Measurements from ENCODE around the gene FUS.
"Not testable (repeated sequence)": the region's sequence is repeated elsewhere in the genome, so short reads cannot be mapped to it uniquely, and the experiment has no call there.

The FUS gene

DNA sequence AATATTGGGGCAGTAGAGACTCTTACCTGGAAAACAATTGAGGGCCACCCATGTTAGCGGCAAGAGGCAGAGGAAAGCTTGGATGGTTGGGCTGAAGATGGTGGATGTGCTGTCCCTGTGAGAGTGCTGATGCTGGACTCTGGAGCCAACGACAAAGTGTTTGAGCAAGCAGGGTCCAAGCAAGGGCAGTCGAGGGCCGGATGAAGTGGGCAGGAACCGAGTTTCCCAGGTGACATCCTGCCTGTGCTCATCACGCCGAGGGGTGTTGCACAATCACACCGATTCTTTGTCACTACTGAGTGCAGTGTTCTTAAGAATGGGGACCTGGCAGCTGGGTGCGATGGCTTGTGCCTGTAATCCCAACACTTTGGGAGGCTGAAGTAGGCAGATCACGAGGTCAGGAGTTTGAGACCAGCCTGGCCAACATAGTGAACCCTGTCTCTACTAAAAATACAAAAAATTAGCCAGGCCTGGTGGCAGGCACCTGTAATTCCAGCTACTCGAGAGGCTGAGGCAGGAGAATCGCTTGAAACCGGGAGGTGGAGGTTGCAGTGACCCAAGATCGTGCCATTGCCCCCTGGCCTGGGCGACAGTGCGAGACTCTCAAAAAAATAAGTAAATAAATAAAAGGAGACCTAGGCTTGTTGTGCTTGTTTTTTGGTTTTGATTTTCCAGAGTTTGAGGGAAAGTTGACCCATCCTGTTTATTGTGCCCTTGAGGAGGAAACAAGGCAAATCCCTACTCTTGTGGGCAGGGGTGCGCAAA is 16.6 kb downstream of the FUS start:
- POLR2A ChIA-PET, result interaction anchor here (0.9 kb wide), 3 partner anchors 14 to 79 kb away, joined by 3 to 4 read pairs (median 3); partner anchors contain the start of gene KAT8
- DNase-seq (ENCODE audit: extremely low spot score), result no peak
- CTCF ChIA-PET, result no interaction called here
- TF ChIP-seq LEF1 (IDR thresholded peaks at IDR 0.05; ENCODE audit: borderline replicate concordance), result no peak
- no peak for TF ChIP-seq SUZ12 (IDR thresholded peaks at IDR 0.05)
- no peak for TF ChIP-seq ARNT (IDR thresholded peaks at IDR 0.05)
- no peak for TF ChIP-seq PKNOX1 (IDR thresholded peaks at IDR 0.05)
- TF ChIP-seq SP1 (IDR thresholded peaks at IDR 0.05), result no peak
- no peak for TF ChIP-seq TARDBP (IDR thresholded peaks at IDR 0.05)
- TF ChIP-seq ELF4 (IDR thresholded peaks at IDR 0.05), result no peak
- TF ChIP-seq L3MBTL2 (conservative IDR thresholded peaks at IDR 0.05), result no peak
- TF ChIP-seq BHLHE40 (IDR thresholded peaks at IDR 0.05; ENCODE audit: borderline replicate concordance), result no peak

DNA sequence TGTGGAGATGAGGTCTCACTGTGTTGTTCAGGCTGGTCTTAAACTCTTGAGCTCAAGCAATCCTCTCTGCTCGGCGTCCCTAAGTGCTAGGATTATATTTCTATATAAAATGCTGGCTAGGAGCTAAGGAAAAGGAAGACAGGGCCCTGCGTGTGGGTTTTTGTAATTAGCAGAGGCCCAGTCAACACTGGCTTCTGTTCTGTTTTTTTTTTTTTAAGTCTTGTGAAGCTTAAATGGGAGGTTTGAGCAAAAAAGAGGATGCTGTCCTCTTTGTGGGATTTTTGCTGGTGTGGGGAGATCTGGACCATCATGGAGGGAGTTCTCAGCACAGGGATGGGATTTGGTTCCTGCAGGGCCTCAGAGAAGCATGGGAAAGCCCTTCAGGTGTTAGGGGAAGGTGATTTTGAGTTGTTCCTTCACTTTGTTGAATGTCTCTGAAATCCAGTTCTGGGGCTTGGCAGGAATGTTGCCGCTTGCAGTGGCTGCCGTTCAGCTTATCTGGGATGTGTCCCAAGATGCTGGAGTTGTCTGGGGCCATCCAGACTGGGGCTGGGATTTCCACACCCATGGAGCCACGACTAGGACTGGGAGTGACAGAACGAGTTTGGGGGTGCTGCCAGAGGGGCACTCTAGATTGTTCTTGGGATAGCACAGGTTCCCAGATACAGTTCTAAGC is 18.4 kb downstream of the FUS start:
- no peak for TF ChIP-seq LEF1 (IDR thresholded peaks at IDR 0.05; ENCODE audit: borderline replicate concordance)
- no peak for TF ChIP-seq TARDBP (IDR thresholded peaks at IDR 0.05)
- ChIA-PET POLR2A (interaction anchor here (1.1 to 1.6 kb wide), 4 partner anchors 9 to 19 kb away, joined by 3 to 5 read pairs (median 4); partner anchors contain the start of gene FUS), CTCF (interaction anchor here (0.9 kb wide), 1 partner anchor 69 kb away, joined by 3 read pairs; no protein-coding TSS in a partner anchor)
- no peak for DNase-seq (ENCODE audit: extremely low spot score)

DNA sequence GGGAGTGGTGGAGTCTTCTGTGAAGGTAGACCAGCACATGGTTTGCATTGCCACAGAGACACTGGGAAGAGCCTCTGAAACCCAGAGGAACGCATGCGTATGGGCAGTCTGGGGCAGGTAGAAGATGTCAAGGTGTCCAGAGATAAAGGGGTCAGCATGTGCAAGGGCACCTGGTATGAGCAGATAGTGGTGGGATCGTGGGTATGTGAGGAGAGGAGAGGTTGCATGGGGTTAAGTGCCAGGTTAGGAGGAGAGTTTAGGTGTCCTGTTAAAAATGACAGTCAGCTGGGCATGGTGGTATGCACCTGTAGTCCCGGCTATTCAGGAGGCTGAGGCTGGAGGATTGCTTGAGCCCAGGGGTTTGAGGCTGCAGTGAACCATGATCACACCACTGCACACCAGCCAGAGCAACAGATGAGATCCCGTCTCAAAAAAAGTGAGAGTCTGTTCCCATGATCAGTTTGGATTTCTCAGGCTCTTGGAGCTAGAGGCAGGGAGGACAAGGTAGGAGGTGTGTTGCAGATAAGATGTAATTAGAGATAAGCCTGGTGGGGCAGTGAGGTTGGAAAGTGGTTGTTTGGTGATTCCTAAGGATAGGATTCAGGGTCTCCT is 19.6 kb downstream of the FUS start:
- ChIA-PET CTCF (interaction anchor here (0.7 kb wide), 1 partner anchor 182 kb away, joined by 3 read pairs; no protein-coding TSS in a partner anchor), POLR2A (interaction anchor here (1.6 kb wide), 1 partner anchor 12 kb away, joined by 4 read pairs; no protein-coding TSS in a partner anchor)
- TF ChIP-seq HDGF (IDR thresholded peaks at IDR 0.05; ENCODE audit: borderline replicate concordance), result no peak
- no peak for TF ChIP-seq FOXM1 (IDR thresholded peaks at IDR 0.05; ENCODE audit: borderline replicate concordance)
- no peak for TF ChIP-seq SP1 (IDR thresholded peaks at IDR 0.05)
- no peak for TF ChIP-seq FOXK2 (IDR thresholded peaks at IDR 0.05)
- no peak for TF ChIP-seq ARNT (IDR thresholded peaks at IDR 0.05)
- TF ChIP-seq ELF4 (IDR thresholded peaks at IDR 0.05), result no peak; the same call in 1 of the 2 replicates
- no peak for TF ChIP-seq SUZ12 (IDR thresholded peaks at IDR 0.05)
- TF ChIP-seq ZNF384 (IDR thresholded peaks at IDR 0.05), result no peak
- no peak for TF ChIP-seq BHLHE40 (IDR thresholded peaks at IDR 0.05; ENCODE audit: borderline replicate concordance)
- no peak for TF ChIP-seq L3MBTL2 (conservative IDR thresholded peaks at IDR 0.05)
- TF ChIP-seq FOXA1 (IDR thresholded peaks at IDR 0.05), result no peak
- no peak for TF ChIP-seq LEF1 (IDR thresholded peaks at IDR 0.05; ENCODE audit: borderline replicate concordance)
- TF ChIP-seq PKNOX1 (IDR thresholded peaks at IDR 0.05), result no peak
- no peak for TF ChIP-seq CTBP1 (IDR thresholded peaks at IDR 0.05; ENCODE audit: borderline replicate concordance)
- no peak for TF ChIP-seq TARDBP (IDR thresholded peaks at IDR 0.05)
- TF ChIP-seq NFRKB (IDR thresholded peaks at IDR 0.05), result no peak
- no peak for DNase-seq (ENCODE audit: extremely low spot score)

GRCh38 chr16:31200111-31200510 is 20.2 kb downstream of the FUS start:
- DNase-seq (ENCODE audit: extremely low spot score); POLR2A ChIA-PET: not testable (repeated sequence)
- CTCF ChIA-PET, result interaction anchor here (0.7 kb wide), 1 partner anchor 181 kb away, joined by 3 read pairs; no protein-coding TSS in a partner anchor

GRCh38 chr16:31200821-31201568 is 21.1 kb downstream of the FUS start:
- TF ChIP-seq NFRKB (IDR thresholded peaks at IDR 0.05), result no peak
- TF ChIP-seq SP1 (IDR thresholded peaks at IDR 0.05), result no peak
- no peak for TF ChIP-seq ARNT (IDR thresholded peaks at IDR 0.05)
- TF ChIP-seq BHLHE40 (IDR thresholded peaks at IDR 0.05; ENCODE audit: borderline replicate concordance), result no peak
- no peak for TF ChIP-seq FOXA1 (IDR thresholded peaks at IDR 0.05)
- TF ChIP-seq LEF1 (IDR thresholded peaks at IDR 0.05; ENCODE audit: borderline replicate concordance), result no peak
- TF ChIP-seq SUZ12 (IDR thresholded peaks at IDR 0.05), result no peak
- TF ChIP-seq FOXM1 (IDR thresholded peaks at IDR 0.05; ENCODE audit: borderline replicate concordance), result no peak
- no peak for TF ChIP-seq FOXK2 (IDR thresholded peaks at IDR 0.05)
- CTCF ChIA-PET, result no interaction called here
- no peak for DNase-seq (ENCODE audit: extremely low spot score)
- POLR2A ChIA-PET, result no interaction called here
